ENCODE measurements around the gene SH3PXD2A.

The SH3PXD2A gene

GRCh38 chr10:103551619-103552602 is 303.5 kb downstream of the SH3PXD2A start:
- no peak for DNase-seq (ENCODE audit: low read depth)
- H3K4me3 ChIP-seq (ENCODE audit: control insufficient read depth, low read depth, low read length) = no peak overlapping the region
- no peak for TF ChIP-seq CTCF (conservative IDR thresholded peaks at IDR 0.05; ENCODE audit: control insufficient read depth, insufficient read depth, low read depth, low read length)

- no peak for DNase-seq (ENCODE audit: low read depth)
- TF ChIP-seq CTCF (conservative IDR thresholded peaks at IDR 0.05; ENCODE audit: control insufficient read depth, insufficient read depth, low read depth, low read length) = no peak
- no peak overlapping the region for H3K4me3 ChIP-seq (ENCODE audit: control insufficient read depth, low read depth, low read length)
Observed at GRCh38 chr10:103550229-103550628, 305.1 kb downstream of the SH3PXD2A start.

GRCh38 chr10:103549349-103549685 is 306.1 kb downstream of the SH3PXD2A start:
- H3K4me3 ChIP-seq (ENCODE audit: control insufficient read depth, low read depth, low read length) = no peak overlapping the region
- DNase-seq (ENCODE audit: low read depth) = no peak
- no peak for TF ChIP-seq CTCF (conservative IDR thresholded peaks at IDR 0.05; ENCODE audit: control insufficient read depth, insufficient read depth, low read depth, low read length)

- H3K4me3 ChIP-seq (ENCODE audit: control insufficient read depth, low read depth, low read length) = no peak overlapping the region
- DNase-seq (ENCODE audit: low read depth) = no peak
- TF ChIP-seq CTCF (conservative IDR thresholded peaks at IDR 0.05; ENCODE audit: control insufficient read depth, insufficient read depth, low read depth, low read length) = no peak
Observed at GRCh38 chr10:103548581-103549348, 306.6 kb downstream of the SH3PXD2A start.

- no peak overlapping the region for H3K4me3 ChIP-seq (ENCODE audit: control insufficient read depth, low read depth, low read length)
- DNase-seq (ENCODE audit: low read depth) = no peak
- no peak for TF ChIP-seq CTCF (conservative IDR thresholded peaks at IDR 0.05; ENCODE audit: control insufficient read depth, insufficient read depth, low read depth, low read length)
Observed at GRCh38 chr10:103548006-103548405, 307.4 kb downstream of the SH3PXD2A start.

GRCh38 chr10:103547391-103547946 is 307.9 kb downstream of the SH3PXD2A start:
- no peak for DNase-seq (ENCODE audit: low read depth)
- no peak overlapping the region for H3K4me3 ChIP-seq (ENCODE audit: control insufficient read depth, low read depth, low read length)
- TF ChIP-seq CTCF (conservative IDR thresholded peaks at IDR 0.05; ENCODE audit: control insufficient read depth, insufficient read depth, low read depth, low read length) = no peak
